Nephron (organoid): ENCODE results near the gene CNPY3.
"Not testable (repeated sequence)": the region's sequence is repeated elsewhere in the genome, so short reads cannot be mapped to it uniquely, and the experiment has no call there.

Experiments used
- H3K27ac Mint-ChIP-seq, 3 experiments: 2 replicates each; pipeline ENCODE4 v1.8.0; 2020; ENCODE audit warnings: mixed read lengths in 3 of 3, mild to moderate bottlenecking in 2 of 3, moderate library complexity in 1 of 3
- H3K27me3 Mint-ChIP-seq: 2 replicates; pipeline ENCODE4 v1.8.0; 2021; ENCODE audit warnings: low read depth, mild to moderate bottlenecking, moderate library complexity, mixed read lengths
- H3K36me3 Mint-ChIP-seq: 2 replicates; pipeline ENCODE4 v1.8.0; 2020; ENCODE audit warnings: low read depth, mixed read lengths
- H3K4me1 Mint-ChIP-seq: 2 replicates; pipeline ENCODE4 v1.8.0; 2020; ENCODE audit warnings: mixed read lengths
- H3K4me3 Mint-ChIP-seq, 3 experiments: 2 replicates each; pipeline ENCODE4 v1.8.0; 2020; ENCODE audit warnings: mild to moderate bottlenecking in 3 of 3, mixed read lengths in 3 of 3, moderate library complexity in 2 of 3
- H3K9me3 Mint-ChIP-seq: 2 replicates; pipeline ENCODE4 v1.8.0; 2020; ENCODE audit warnings: mixed read lengths
- TF ChIP-seq, protein P1 (sequence below), 3 experiments: fragments of 200-600 bp; sonication (generic); IDR thresholded peaks; one replicate each; pipeline ENCODE4 v1.5.0; 2021; ENCODE audit warnings: antibody characterized with exemption in 3 of 3; ENCODE audit not compliant: unreplicated experiment in 3 of 3

CNPY3 gene

DNA sequence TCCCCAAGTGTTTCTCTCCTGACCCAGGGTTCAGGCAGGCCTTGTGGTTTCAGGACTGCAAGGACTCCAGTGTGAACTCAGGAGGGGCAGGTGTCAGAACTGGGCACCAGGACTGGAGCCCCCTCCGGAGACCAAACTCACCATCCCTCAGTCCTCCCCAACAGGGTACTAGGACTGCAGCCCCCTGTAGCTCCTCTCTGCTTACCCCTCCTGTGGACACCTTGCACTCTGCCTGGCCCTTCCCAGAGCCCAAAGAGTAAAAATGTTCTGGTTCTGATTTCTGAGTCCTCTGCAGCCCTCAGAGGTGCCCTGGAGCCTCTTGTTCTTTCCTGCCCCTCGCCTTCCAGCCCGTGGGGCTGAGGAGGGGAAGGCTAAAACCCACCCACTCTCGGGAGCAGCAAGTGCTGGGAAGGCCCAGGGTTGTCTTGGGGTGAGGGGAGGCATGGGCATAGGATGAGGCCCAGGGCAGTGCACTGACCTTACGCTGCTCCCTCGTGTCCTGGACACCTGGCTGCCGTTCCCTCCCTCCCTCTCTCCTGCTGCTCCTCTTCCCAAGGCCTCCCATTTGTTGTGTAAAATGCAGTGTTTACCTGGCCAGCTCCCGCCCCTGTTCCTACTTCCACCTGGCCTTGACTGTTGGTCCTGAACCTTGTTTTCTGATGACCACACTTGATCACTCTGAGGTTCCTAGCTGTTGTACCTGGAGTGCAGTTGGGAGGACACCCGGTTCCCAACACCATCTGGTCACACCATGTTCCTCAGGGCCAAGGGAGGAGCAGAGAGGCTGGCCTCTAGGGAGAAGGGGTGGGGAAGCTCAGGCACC, 9.9 kb downstream of the CNPY3 start:
- TF ChIP-seq, protein P1, sequence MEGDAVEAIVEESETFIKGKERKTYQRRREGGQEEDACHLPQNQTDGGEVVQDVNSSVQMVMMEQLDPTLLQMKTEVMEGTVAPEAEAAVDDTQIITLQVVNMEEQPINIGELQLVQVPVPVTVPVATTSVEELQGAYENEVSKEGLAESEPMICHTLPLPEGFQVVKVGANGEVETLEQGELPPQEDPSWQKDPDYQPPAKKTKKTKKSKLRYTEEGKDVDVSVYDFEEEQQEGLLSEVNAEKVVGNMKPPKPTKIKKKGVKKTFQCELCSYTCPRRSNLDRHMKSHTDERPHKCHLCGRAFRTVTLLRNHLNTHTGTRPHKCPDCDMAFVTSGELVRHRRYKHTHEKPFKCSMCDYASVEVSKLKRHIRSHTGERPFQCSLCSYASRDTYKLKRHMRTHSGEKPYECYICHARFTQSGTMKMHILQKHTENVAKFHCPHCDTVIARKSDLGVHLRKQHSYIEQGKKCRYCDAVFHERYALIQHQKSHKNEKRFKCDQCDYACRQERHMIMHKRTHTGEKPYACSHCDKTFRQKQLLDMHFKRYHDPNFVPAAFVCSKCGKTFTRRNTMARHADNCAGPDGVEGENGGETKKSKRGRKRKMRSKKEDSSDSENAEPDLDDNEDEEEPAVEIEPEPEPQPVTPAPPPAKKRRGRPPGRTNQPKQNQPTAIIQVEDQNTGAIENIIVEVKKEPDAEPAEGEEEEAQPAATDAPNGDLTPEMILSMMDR (IDR thresholded peaks at IDR 0.05; ENCODE audit: unreplicated experiment in 3 of 3) = no peak
- H3K4me1 Mint-ChIP-seq = no peaks in the 10 kb centered on the region
- H3K36me3 Mint-ChIP-seq = peaks cover 47% of the 10 kb centered on the region
- H3K27me3 Mint-ChIP-seq = peaks cover 4% of the 10 kb centered on the region
- no peak overlapping the region for H3K27ac Mint-ChIP-seq
- no peak overlapping the region for H3K4me3 Mint-ChIP-seq
- H3K9me3 Mint-ChIP-seq = no peaks in the 10 kb centered on the region

GRCh38 chr6:42939810-42940167, 10.5 kb downstream of the CNPY3 start:
- H3K27me3 Mint-ChIP-seq = peaks cover 4% of the 10 kb centered on the region
- peaks cover 46% of the 10 kb centered on the region for H3K36me3 Mint-ChIP-seq
- no peaks in the 10 kb centered on the region for H3K4me1 Mint-ChIP-seq
- no peaks in the 10 kb centered on the region for H3K9me3 Mint-ChIP-seq
- H3K27ac Mint-ChIP-seq = no peak overlapping the region
- TF ChIP-seq, protein P1 (IDR thresholded peaks at IDR 0.05; ENCODE audit: unreplicated experiment in 3 of 3) = no peak
- no peak overlapping the region for H3K4me3 Mint-ChIP-seq

GRCh38 chr6:42940493-42941045, 11.3 kb downstream of the CNPY3 start:
- TF ChIP-seq, protein P1 (IDR thresholded peaks at IDR 0.05; ENCODE audit: unreplicated experiment in 3 of 3) = no peak
- peaks cover 4% of the 10 kb centered on the region for H3K27me3 Mint-ChIP-seq
- no peaks in the 10 kb centered on the region for H3K4me1 Mint-ChIP-seq
- no peak overlapping the region for H3K27ac Mint-ChIP-seq
- H3K4me3 Mint-ChIP-seq = no peak overlapping the region
- H3K36me3 Mint-ChIP-seq = peaks cover 41% of the 10 kb centered on the region
- H3K9me3 Mint-ChIP-seq = no peaks in the 10 kb centered on the region

GRCh38 chr6:42941356-42941755, 12.1 kb downstream of the CNPY3 start:
- H3K4me3 Mint-ChIP-seq, H3K27ac Mint-ChIP-seq, H3K27me3 Mint-ChIP-seq, H3K4me1 Mint-ChIP-seq, H3K9me3 Mint-ChIP-seq: not testable (repeated sequence)
- peaks cover 37% of the 10 kb centered on the region for H3K36me3 Mint-ChIP-seq

DNA sequence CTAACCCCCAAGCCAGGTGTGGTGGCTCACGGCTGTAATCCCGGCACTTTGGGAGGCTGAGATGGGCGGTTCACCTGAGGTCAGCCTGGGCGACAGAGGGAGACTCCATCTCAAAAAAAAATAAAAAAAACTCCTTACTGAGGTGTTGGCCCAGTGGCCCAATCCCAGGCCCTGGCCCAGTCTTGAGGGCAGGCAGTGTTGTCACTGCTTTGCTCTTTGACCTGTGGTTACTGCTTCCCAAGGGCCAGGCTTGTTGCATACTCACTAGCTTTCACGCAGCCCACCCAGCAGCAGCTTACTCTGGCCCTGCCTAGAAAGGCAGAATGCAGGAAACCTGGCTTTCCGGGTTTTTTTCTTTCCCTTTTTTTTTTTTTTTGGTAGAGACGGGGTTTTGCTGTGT, 13.2 kb downstream of the CNPY3 start:
- Mint-ChIP-seq H3K4me3 (no peak overlapping the region), H3K27ac (no peak overlapping the region), H3K4me1 (no peaks in the 10 kb centered on the region), H3K27me3 (peaks cover 4% of the 10 kb centered on the region), H3K9me3 (no peaks in the 10 kb centered on the region), H3K36me3 (peaks cover 29% of the 10 kb centered on the region)
- TF ChIP-seq, protein P1 (IDR thresholded peaks at IDR 0.05; ENCODE audit: unreplicated experiment in 3 of 3) = no peak

- peaks cover 16% of the 10 kb centered on the region for H3K36me3 Mint-ChIP-seq
- no peak overlapping the region for H3K4me3 Mint-ChIP-seq
- no peaks in the 10 kb centered on the region for H3K27me3 Mint-ChIP-seq
- TF ChIP-seq, protein P1 (IDR thresholded peaks at IDR 0.05; ENCODE audit: unreplicated experiment in 3 of 3) = no peak
- H3K4me1 Mint-ChIP-seq = no peaks in the 10 kb centered on the region
- no peak overlapping the region for H3K27ac Mint-ChIP-seq
- no peaks in the 10 kb centered on the region for H3K9me3 Mint-ChIP-seq
Measured at GRCh38 chr6:42947950-42948349, 18.7 kb downstream of the CNPY3 start.
